ENCODE results near the gene CERS1.

The CERS1 gene

DNA sequence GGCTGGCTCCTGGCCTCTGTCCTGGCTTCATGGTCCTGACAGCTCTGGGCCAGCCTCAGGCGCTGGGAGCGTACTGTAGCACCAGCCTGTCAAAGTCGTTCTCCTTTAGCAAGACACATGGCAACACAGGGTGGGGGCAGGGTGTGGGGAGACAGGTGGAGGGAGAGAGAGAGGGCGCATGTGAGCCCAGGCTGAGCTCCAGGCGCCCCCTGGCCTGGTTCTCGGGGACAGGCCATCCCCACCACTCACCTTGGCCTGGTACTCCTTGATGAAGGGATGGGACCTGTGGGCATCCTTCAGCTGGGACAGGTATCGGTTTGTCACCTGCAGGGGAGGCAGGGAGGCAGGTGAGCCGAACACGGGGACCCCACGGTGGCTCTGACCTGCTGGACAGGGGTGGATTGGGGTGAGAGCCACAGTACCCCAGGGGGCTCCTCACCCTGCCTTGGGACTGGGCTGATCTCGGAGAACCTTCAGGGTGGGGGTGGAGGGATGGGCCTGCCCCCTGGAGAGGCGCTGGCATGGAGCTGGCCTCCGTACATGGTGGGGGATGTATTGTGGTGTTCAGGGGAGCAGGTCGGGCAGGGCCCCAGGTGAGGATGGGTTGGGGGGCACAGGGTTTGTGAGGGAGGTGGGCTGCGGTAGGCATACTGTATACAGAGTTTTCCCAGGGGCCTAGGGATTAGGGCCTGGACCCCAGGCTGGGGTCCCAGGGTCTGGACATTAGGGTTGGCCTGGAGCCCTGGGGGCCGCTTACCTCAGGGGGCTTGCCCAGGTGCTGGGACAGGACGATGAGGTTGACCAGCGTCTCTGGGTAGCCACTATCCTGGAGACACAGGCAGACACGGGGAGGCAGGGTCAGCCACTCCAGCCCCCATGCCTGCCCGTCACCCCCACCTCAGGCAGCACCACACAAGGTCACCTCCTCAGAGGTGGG lies 3.9 kb upstream of the CERS1 start:
- Histone ChIP-seq H3K9me3 (ENCODE audit: insufficient read depth, low read length) (no peaks in the 10 kb centered on the region), H3K36me3 (replicated peaks; ENCODE audit: low read depth, low read length) (peaks cover 18% of the 10 kb centered on the region), H3K4me1 (ENCODE audit: low read length) (no peaks in the 10 kb centered on the region), H4K20me1 (ENCODE audit: insufficient read depth, low read length) (no peaks in the 10 kb centered on the region; the same call in 1 of the 2 replicates), H3K27ac (ENCODE audit: low read length) (no peak overlapping the region), H3K79me2 (ENCODE audit: low read length) (no peaks in the 10 kb centered on the region), H2AFZ (ENCODE audit: low read depth, low read length) (no peak overlapping the region), H3K4me2 (ENCODE audit: low read length) (no peak overlapping the region), H3K4me3 (ENCODE audit: low read length) (no peak overlapping the region), H3K9ac (ENCODE audit: low read length) (no peak overlapping the region), H3K27me3 (ENCODE audit: low read depth, low read length) (no peaks in the 10 kb centered on the region)
- TF ChIP-seq, protein P1, sequence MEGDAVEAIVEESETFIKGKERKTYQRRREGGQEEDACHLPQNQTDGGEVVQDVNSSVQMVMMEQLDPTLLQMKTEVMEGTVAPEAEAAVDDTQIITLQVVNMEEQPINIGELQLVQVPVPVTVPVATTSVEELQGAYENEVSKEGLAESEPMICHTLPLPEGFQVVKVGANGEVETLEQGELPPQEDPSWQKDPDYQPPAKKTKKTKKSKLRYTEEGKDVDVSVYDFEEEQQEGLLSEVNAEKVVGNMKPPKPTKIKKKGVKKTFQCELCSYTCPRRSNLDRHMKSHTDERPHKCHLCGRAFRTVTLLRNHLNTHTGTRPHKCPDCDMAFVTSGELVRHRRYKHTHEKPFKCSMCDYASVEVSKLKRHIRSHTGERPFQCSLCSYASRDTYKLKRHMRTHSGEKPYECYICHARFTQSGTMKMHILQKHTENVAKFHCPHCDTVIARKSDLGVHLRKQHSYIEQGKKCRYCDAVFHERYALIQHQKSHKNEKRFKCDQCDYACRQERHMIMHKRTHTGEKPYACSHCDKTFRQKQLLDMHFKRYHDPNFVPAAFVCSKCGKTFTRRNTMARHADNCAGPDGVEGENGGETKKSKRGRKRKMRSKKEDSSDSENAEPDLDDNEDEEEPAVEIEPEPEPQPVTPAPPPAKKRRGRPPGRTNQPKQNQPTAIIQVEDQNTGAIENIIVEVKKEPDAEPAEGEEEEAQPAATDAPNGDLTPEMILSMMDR (IDR thresholded peaks at IDR 0.05; ENCODE audit: low read depth, low read length): no peak
- no peak for TF ChIP-seq EZH2phosphoT487 (IDR thresholded peaks at IDR 0.05; ENCODE audit: low read depth)

DNA sequence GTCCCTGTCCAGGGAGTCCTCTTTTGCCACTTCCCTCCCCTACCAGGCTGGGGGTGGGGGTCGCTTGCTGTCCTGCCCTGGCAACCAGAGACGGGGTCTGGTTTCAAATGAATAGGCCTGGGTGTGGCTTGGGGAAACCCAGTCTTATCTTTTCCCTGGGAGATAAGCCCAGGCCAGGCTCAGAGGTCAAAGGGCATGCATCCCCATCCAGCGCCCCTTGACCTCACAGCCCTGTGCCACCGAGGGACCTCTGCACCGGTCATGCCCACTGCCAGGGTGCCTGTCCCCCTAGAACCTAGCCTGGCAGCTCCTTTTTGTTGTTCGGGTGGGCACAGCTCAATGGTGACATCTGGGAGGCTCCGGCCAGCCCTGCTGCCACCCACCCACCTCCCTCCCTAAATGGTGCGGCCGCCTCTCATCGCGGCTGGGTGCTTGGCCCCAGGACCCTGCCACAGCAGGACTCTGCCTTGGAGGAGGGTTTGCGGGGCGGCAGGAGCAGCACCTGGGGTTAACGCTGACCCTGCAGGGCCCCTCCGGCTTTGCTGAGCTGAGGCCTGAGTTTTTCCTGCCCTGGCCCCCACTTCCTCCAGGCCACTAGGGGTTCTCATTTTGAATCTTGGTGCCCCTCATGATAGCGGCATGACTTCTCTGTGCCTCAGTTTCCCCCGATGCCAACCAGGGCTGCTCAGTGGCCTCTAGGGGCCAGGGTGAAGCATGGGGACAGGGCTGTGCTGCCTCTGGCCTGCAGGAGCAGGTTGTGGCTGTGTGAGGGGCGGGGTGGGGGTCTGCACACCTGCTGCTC lies 2.9 kb upstream of the CERS1 start:
- Histone ChIP-seq H3K4me1 (ENCODE audit: low read length) (no peaks in the 10 kb centered on the region), H3K9ac (ENCODE audit: low read length) (no peak overlapping the region), H3K9me3 (ENCODE audit: insufficient read depth, low read length) (no peaks in the 10 kb centered on the region), H3K27me3 (ENCODE audit: low read depth, low read length) (no peaks in the 10 kb centered on the region), H3K79me2 (ENCODE audit: low read length) (no peaks in the 10 kb centered on the region), H2AFZ (ENCODE audit: low read depth, low read length) (no peak overlapping the region), H4K20me1 (ENCODE audit: insufficient read depth, low read length) (no peaks in the 10 kb centered on the region; the same call in 1 of the 2 replicates), H3K4me2 (ENCODE audit: low read length) (no peak overlapping the region), H3K27ac (ENCODE audit: low read length) (no peak overlapping the region), H3K36me3 (replicated peaks; ENCODE audit: low read depth, low read length) (peaks cover 18% of the 10 kb centered on the region), H3K4me3 (ENCODE audit: low read length) (no peak overlapping the region)
- TF ChIP-seq, protein P1 (IDR thresholded peaks at IDR 0.05; ENCODE audit: low read depth, low read length): no peak
- no peak for TF ChIP-seq EZH2phosphoT487 (IDR thresholded peaks at IDR 0.05; ENCODE audit: low read depth)

DNA sequence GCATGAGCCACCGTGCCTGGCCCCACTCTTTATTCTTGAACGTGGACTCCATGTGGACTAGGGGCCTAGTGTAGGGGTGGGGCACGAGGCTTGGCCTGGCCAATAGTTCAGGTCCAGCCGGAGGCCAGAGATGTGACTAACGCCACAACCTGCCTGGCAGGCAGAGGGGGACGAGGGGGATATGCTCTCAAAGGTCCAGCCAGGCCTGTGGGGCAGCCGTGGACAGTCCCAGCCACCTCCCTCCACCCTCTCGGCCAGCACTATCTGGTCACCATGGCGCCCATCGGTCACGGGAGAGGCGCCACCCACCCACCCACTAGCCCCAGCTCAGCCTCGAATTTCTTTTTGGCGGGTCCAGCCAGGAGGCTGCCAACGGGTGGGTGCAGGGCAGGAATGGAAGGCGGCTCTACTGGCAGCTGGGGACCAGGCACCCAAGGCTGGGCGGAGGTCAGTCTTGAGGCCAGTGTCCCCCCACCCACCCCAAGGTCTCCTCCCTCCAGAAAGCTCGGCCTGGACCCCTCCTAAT lies 2.2 kb upstream of the CERS1 start:
- Histone ChIP-seq H4K20me1 (ENCODE audit: insufficient read depth, low read length) (no peaks in the 10 kb centered on the region; the same call in 1 of the 2 replicates), H3K4me3 (ENCODE audit: low read length) (no peak overlapping the region)

More for the DNA sequence above, 2.2 kb upstream of the CERS1 start:
- Histone ChIP-seq H3K27ac (ENCODE audit: low read length) (no peak overlapping the region), H3K9me3 (ENCODE audit: insufficient read depth, low read length) (no peaks in the 10 kb centered on the region), H3K79me2 (ENCODE audit: low read length) (no peaks in the 10 kb centered on the region), H2AFZ (ENCODE audit: low read depth, low read length) (no peak overlapping the region), H3K27me3 (ENCODE audit: low read depth, low read length) (no peaks in the 10 kb centered on the region), H3K4me2 (ENCODE audit: low read length) (no peak overlapping the region), H3K36me3 (replicated peaks; ENCODE audit: low read depth, low read length) (peaks cover 18% of the 10 kb centered on the region), H3K4me1 (ENCODE audit: low read length) (no peaks in the 10 kb centered on the region), H3K9ac (ENCODE audit: low read length) (no peak overlapping the region)
- TF ChIP-seq, protein P1 (IDR thresholded peaks at IDR 0.05; ENCODE audit: low read depth, low read length): no peak
- TF ChIP-seq EZH2phosphoT487 (IDR thresholded peaks at IDR 0.05; ENCODE audit: low read depth): no peak
